Panc1 (cell line): ENCODE measurements around the gene CADM1. TPM values are rescaled to one million over a fixed set of nuclear protein-coding genes. Genes with fewer than 3 reads are reported as not detected.

Experiments used
- ATAC-seq: fragments of 200-7000 bp; cut with Tn5 transposase; 2 replicates; pipeline ENCODE4 v1.9.1; 2020; ENCODE audit warnings: mild to moderate bottlenecking, moderate library complexity
- BruUV-seq: library from RNA; stranded (reverse); fragments of 400-500 nt; replicated peaks from 2 replicates; lab custom pipeline; 2021; lab: Mats Ljungman, UMichigan
- CTCF ChIA-PET: fragments of 300-600 bp; sonication (Branson Sonifier 250); formaldehyde crosslinking; loops from one replicate; lab custom pipeline; 2022; ENCODE audit warnings: antibody characterized with exemption; lab: Charles Lee
- POLR2A ChIA-PET: fragments of 300-600 bp; sonication (Branson Sonifier 250); formaldehyde crosslinking; loops from one replicate; lab custom pipeline; 2022; ENCODE audit warnings: antibody characterized with exemption; lab: Charles Lee
- DNase-seq: peaks from one replicate; pipeline ENCODE4 v3.0.0-alpha.2; 2010; ENCODE audit warnings: low read depth, low spot score
- H3K27ac ChIP-seq: 2 replicates; pipeline ENCODE4 v1.5.1; 2011; ENCODE audit warnings: mild to moderate bottlenecking, low read length, inconsistent platforms
- H3K27me3 ChIP-seq: fragments of 200-500 bp; sonication (Bioruptor generic); 2 replicates; pipeline ENCODE4 v1.6.0; 2014; ENCODE audit warnings: low read length, inconsistent platforms; ENCODE audit not compliant: control insufficient read depth, insufficient read depth
- H3K36me3 ChIP-seq: fragments of 200-500 bp; sonication (Bioruptor generic); 2 replicates; pipeline ENCODE4 v1.5.1; 2014; ENCODE audit warnings: inconsistent platforms, mild to moderate bottlenecking, low read length, moderate library complexity; ENCODE audit not compliant: control insufficient read depth, insufficient read depth
- H3K4me1 ChIP-seq: 2 replicates; pipeline ENCODE4 v1.5.1; 2011; ENCODE audit warnings: inconsistent platforms, mild to moderate bottlenecking, low read length, moderate library complexity; ENCODE audit not compliant: control insufficient read depth, insufficient read depth
- H3K4me3 ChIP-seq, 2 experiments: 2 replicates each; pipeline ENCODE4 v1.5.1; 2011 to 2012; ENCODE audit warnings: low read depth in 2 of 2, low read length in 2 of 2, mild to moderate bottlenecking in 2 of 2, inconsistent platforms in 1 of 2, moderate library complexity in 1 of 2
- H3K9me3 ChIP-seq: fragments of 200-500 bp; sonication (Bioruptor generic); 2 replicates; pipeline ENCODE4 v1.5.1; 2014; ENCODE audit warnings: low read depth, mild to moderate bottlenecking, inconsistent platforms, low read length, moderate library complexity; ENCODE audit not compliant: control insufficient read depth, insufficient read depth
- POLR2AphosphoS5 ChIP-seq: IDR thresholded peaks from 2 replicates; pipeline ENCODE4 v1.6.1; 2012; ENCODE audit warnings: mild to moderate bottlenecking, low read depth, low read length, moderate library complexity
- REST ChIP-seq, 2 experiments: IDR thresholded peaks; 2 replicates each; pipeline ENCODE4 v1.6.1; 2011 to 2012; ENCODE audit warnings: low read depth in 2 of 2, control low read depth in 1 of 2, low read length in 1 of 2, mild to moderate bottlenecking in 1 of 2, moderate library complexity in 1 of 2; ENCODE audit not compliant: insufficient read depth in 1 of 2
- SIN3A ChIP-seq: IDR thresholded peaks from 2 replicates; pipeline ENCODE4 v1.6.1; 2012; ENCODE audit warnings: low read depth, mild to moderate bottlenecking, low read length, moderate library complexity, borderline replicate concordance; ENCODE audit not compliant: insufficient read depth
- TCF7L2 ChIP-seq: IDR thresholded peaks from 2 replicates; pipeline ENCODE4 v1.6.1; 2011; ENCODE audit warnings: mild to moderate bottlenecking, low read depth, low read length, inconsistent platforms
- in situ Hi-C: cut with HindIII; loops from 2 replicates; pipeline ENCODE4 v1.10.0; 2016; ENCODE audit warnings: low sequenced_read_pairs, low pct_unique_long_range_greater_than_20kb
- intact Hi-C: fragments of 100-400 bp; cut with micrococcal nuclease; formaldehyde crosslinking; loops from one replicate; pipeline ENCODE4 v1.10.0; 2022; ENCODE audit not compliant: unreplicated experiment
- total RNA-seq: library from RNA; stranded (reverse); gene quantifications from one replicate; pipeline ENCODE4 v1.2.1, GENCODE V29; 2021; ENCODE audit not compliant: unreplicated experiment
- TF ChIP-seq, protein P1 (sequence below): fragments of 450-650 bp; IDR thresholded peaks from 2 replicates; pipeline ENCODE4 v1.5.1; 2017; ENCODE audit warnings: mild to moderate bottlenecking

The CADM1 gene
- total RNA-seq, 1 experiment from 2014 or later, result 3.9 TPM

DNA sequence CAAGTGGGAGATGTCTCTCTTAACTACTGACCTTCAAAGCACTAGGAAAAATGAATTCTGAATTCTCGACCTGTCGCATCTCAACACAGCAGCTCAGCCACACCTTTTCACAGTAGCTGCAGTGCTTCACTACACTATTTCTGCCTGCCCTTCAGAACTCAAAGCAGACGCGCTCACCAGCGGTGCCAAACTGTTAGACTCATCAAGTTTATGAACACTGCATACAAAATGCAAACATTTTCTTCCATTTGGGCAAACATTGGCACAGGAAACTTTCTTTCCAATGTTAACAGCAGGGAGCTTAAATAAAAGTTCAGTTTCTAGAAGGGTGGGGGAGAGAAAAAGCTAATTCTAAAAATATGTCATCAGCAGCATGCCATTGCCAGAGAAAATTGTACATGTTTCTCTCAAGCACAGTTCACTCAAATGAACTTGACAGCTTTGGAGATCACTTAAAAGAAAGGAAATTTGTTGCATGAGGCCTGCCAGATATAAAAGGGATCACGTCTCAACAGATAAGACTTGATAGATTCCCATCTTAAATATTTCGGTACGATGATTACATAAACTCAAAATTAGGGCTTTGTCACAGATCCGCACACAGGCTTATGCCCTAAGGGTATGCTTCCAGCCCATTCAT, 82.7 kb downstream of the CADM1 start:
- Histone ChIP-seq H3K4me1 (no peaks in the 10 kb centered on the region), H3K27me3 (no peaks in the 10 kb centered on the region), H3K27ac (no peak overlapping the region), H3K9me3 (no peaks in the 10 kb centered on the region), H3K36me3 (no peaks in the 10 kb centered on the region), H3K4me3 (no peak overlapping the region)
- DNase-seq, result no peak
- no peak for ATAC-seq
- in situ Hi-C loops, result no loop called here
- TF ChIP-seq SIN3A, result no peak
- TF ChIP-seq, protein P1, sequence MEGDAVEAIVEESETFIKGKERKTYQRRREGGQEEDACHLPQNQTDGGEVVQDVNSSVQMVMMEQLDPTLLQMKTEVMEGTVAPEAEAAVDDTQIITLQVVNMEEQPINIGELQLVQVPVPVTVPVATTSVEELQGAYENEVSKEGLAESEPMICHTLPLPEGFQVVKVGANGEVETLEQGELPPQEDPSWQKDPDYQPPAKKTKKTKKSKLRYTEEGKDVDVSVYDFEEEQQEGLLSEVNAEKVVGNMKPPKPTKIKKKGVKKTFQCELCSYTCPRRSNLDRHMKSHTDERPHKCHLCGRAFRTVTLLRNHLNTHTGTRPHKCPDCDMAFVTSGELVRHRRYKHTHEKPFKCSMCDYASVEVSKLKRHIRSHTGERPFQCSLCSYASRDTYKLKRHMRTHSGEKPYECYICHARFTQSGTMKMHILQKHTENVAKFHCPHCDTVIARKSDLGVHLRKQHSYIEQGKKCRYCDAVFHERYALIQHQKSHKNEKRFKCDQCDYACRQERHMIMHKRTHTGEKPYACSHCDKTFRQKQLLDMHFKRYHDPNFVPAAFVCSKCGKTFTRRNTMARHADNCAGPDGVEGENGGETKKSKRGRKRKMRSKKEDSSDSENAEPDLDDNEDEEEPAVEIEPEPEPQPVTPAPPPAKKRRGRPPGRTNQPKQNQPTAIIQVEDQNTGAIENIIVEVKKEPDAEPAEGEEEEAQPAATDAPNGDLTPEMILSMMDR, result no peak
- ChIA-PET POLR2A (no interaction called here), CTCF (no interaction called here)
- intact Hi-C loops, result no loop called here
- BruUV-seq, result no TSS peak

DNA sequence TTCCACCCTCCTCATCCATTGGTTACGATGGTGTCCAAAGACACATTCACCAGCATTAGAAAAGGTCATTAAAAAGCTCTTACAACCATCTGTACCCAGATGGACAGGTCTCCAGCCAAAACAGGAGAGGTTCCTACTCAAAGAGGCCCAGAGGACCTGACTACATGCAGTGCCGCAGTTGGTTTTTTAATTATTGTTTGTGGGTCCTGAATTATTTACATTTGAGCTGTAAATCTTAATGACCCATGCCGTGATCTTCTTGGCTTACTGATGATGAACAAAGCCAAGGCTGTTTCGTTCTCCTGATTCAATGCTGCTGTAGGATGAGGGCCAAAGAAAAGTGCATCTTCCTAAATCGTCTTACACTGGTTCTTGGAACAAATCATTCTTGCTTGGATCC, 83.7 kb downstream of the CADM1 start:
- intact Hi-C loops, result no loop called here
- ChIA-PET CTCF (no interaction called here), POLR2A (no interaction called here)
- no TSS peak for BruUV-seq
- H3K9me3 ChIP-seq, result no peaks in the 10 kb centered on the region
- TF ChIP-seq TCF7L2 (no peak), POLR2AphosphoS5 (no peak), REST (IDR thresholded peaks at IDR 0.05; ENCODE audit: insufficient read depth in 1 of 2, low read depth in 2 of 2, low read length in 1 of 2) (no peak), SIN3A (no peak)
- TF ChIP-seq, protein P1, result no peak
- no peaks in the 10 kb centered on the region for H3K36me3 ChIP-seq
- DNase-seq (no peak), ATAC-seq (no peak)
- no peaks in the 10 kb centered on the region for H3K4me1 ChIP-seq
- in situ Hi-C loops, result no loop called here
- no peak overlapping the region for H3K4me3 ChIP-seq
- no peaks in the 10 kb centered on the region for H3K27me3 ChIP-seq
- no peak overlapping the region for H3K27ac ChIP-seq
